B cell (primary cell): Measurements from ENCODE around the gene PIK3AP1. TPM values are rescaled to one million over a fixed set of nuclear protein-coding genes. Genes with fewer than 3 reads are reported as not detected.

Experiments
- ATAC-seq: fragments of 200-7000 bp; cut with Tn5 transposase; one replicate; pipeline ENCODE4 v1.10.0; 2021; ENCODE audit warnings: low read depth, mild to moderate bottlenecking, moderate number of reproducible peaks, moderate library complexity
- CTCF ChIA-PET: fragments of 350-600 bp; sonication (Branson Sonifier 250); formaldehyde crosslinking; loops from one replicate; lab custom pipeline; 2021; ENCODE audit warnings: antibody characterized with exemption, inconsistent platforms; lab: Charles Lee
- POLR2A ChIA-PET: fragments of 350-600 bp; sonication (Branson Sonifier 250); formaldehyde crosslinking; loops from one replicate; lab custom pipeline; 2021; ENCODE audit warnings: antibody characterized with exemption; lab: Charles Lee
- DNase-seq: peaks from one replicate; pipeline ENCODE4 v3.0.0; 2013
- H2AFZ ChIP-seq: 2 replicates; pipeline ENCODE4 v1.6.1; 2012; ENCODE audit warnings: mild to moderate bottlenecking, low read depth, low read length; ENCODE audit not compliant: insufficient read depth, poor library complexity, severe bottlenecking
- H3K27ac ChIP-seq, 2 donors: 1 replicate in 1 of 2; 2 replicates in 1 of 2; pipeline ENCODE4 v1.5.1; 2012 to 2013; ENCODE audit warnings: low read length in 2 of 2, mild to moderate bottlenecking in 2 of 2, moderate library complexity in 1 of 2
- H3K27me3 ChIP-seq, 4 experiments: fragments of 200-600 bp in 1 of 4; sonication (generic) in 1 of 4; replicated peaks in 1 of 4; 1 replicate in 2 of 4; 2 replicates in 2 of 4; pipeline versions ENCODE4 v1.6.1 to v1.7.0; 2013 to 2016; ENCODE audit warnings: low read length in 3 of 4, mild to moderate bottlenecking in 2 of 4, mixed read lengths in 1 of 4, moderate library complexity in 1 of 4; ENCODE audit not compliant: insufficient read depth in 4 of 4, control insufficient read depth in 3 of 4; ENCODE audit errors: control extremely low read depth in 1 of 4
- H3K36me3 ChIP-seq, 2 experiments: replicated peaks in 1 of 2; 1 replicate in 1 of 2; 2 replicates in 1 of 2; pipeline versions ENCODE4 v1.6.1 to v1.7.1; 2013; ENCODE audit warnings: low read length in 1 of 2; ENCODE audit not compliant: insufficient read depth in 2 of 2, control insufficient read depth in 1 of 2; ENCODE audit errors: control extremely low read depth in 1 of 2, extremely low read depth in 1 of 2
- H3K4me1 ChIP-seq, 2 donors: fragments of 200-600 bp in 1 of 2; sonication (generic) in 1 of 2; 1 replicate in 1 of 2; 2 replicates in 1 of 2; pipeline versions ENCODE4 v1.5.1 to v1.6.1; 2013 to 2017; ENCODE audit warnings: low read length in 2 of 2; ENCODE audit not compliant: control insufficient read depth in 2 of 2, insufficient read depth in 2 of 2
- H3K4me2 ChIP-seq: replicated peaks from 2 replicates; pipeline ENCODE3; 2012; ENCODE audit warnings: mild to moderate bottlenecking, low read depth, low read length; ENCODE audit not compliant: poor library complexity, severe bottlenecking
- H3K4me3 ChIP-seq, 5 experiments: fragments of 200-600 bp in 1 of 5; sonication (generic) in 1 of 5; 1 replicate in 3 of 5; 2 replicates in 2 of 5; pipeline versions ENCODE4 v1.5.1 to v1.7.0; 2011 to 2016; ENCODE audit warnings: low read length in 4 of 5, mild to moderate bottlenecking in 4 of 5, low read depth in 2 of 5, control low read depth in 1 of 5, moderate library complexity in 1 of 5; ENCODE audit not compliant: insufficient read depth in 1 of 5; ENCODE audit errors: control extremely low read depth in 1 of 5, extremely low read depth in 1 of 5
- H3K79me2 ChIP-seq: fragments of 200-600 bp; sonication (generic); one replicate; pipeline ENCODE4 v1.6.0; 2016; ENCODE audit warnings: low read length; ENCODE audit not compliant: control insufficient read depth, insufficient read depth
- H3K9ac ChIP-seq: fragments of 200-600 bp; sonication (generic); 2 replicates; pipeline ENCODE4 v1.6.1; 2017; ENCODE audit warnings: mild to moderate bottlenecking, low read length, moderate library complexity
- H3K9me3 ChIP-seq, 3 donors: one replicate each; pipeline versions ENCODE4 v1.6.1 to v1.7.1; 2013; ENCODE audit warnings: low read length in 2 of 3; ENCODE audit not compliant: control insufficient read depth in 2 of 3, insufficient read depth in 1 of 3; ENCODE audit errors: control extremely low read depth in 1 of 3
- H4K20me1 ChIP-seq: 2 replicates; pipeline ENCODE4 v1.6.0; 2012; ENCODE audit warnings: mild to moderate bottlenecking, low read length; ENCODE audit not compliant: insufficient read depth, control insufficient read depth, poor library complexity, severe bottlenecking
- H3K27ac Mint-ChIP-seq: one replicate; pipeline ENCODE4 v1.8.0; 2021; ENCODE audit warnings: mixed read lengths
- H3K27me3 Mint-ChIP-seq: one replicate; pipeline ENCODE4 v1.8.0; 2021; ENCODE audit warnings: mixed read lengths
- H3K4me1 Mint-ChIP-seq: one replicate; pipeline ENCODE4 v1.8.0; 2021; ENCODE audit warnings: mixed read lengths
- H3K4me3 Mint-ChIP-seq: one replicate; pipeline ENCODE4 v1.8.0; 2021; ENCODE audit warnings: mixed read lengths
- H3K9me3 Mint-ChIP-seq: one replicate; pipeline ENCODE4 v1.8.0; 2022; ENCODE audit warnings: mixed read lengths; ENCODE audit not compliant: insufficient read depth
- EZH2 ChIP-seq: IDR thresholded peaks from 2 replicates; pipeline ENCODE4 v1.6.1; 2012; ENCODE audit warnings: borderline replicate concordance, low read depth, mild to moderate bottlenecking, moderate library complexity, low read length; ENCODE audit not compliant: insufficient read depth, poor library complexity, severe bottlenecking
- WGBS: methylation state at CpG from one replicate; pipeline ENCODE4 v1.1.5; 2013; ENCODE audit warnings: missing lambda C conversion rate; ENCODE audit not compliant: insufficient coverage; 5-methylcytosine and 5-hydroxymethylcytosine counted together
- intact Hi-C: fragments of 100-400 bp; cut with micrococcal nuclease; formaldehyde crosslinking; loops from one replicate; pipeline ENCODE4 v1.10.0; 2022
- polyA plus RNA-seq: library from polyadenylated mRNA; depleted of rRNA; stranded (reverse); fragments of >200 nt; gene quantifications from 2 replicates; pipeline ENCODE4 v1.2.3, GENCODE V29; 2012
- total RNA-seq, 2 donors: library from RNA; stranded (reverse); fragments of 120-200 nt in 1 of 2; gene quantifications; 1 replicate in 1 of 2; 2 replicates in 1 of 2; pipeline versions ENCODE4 v1.2.3 to v1.2.4, GENCODE V29; 2013 to 2022
- TF ChIP-seq, protein P1 (sequence below): fragments of 200-600 bp; IDR thresholded peaks from one replicate; pipeline ENCODE4 v1.8.0; 2022; ENCODE audit warnings: antibody characterized with exemption, mild to moderate bottlenecking

Gene PIK3AP1
- total and polyA plus RNA-seq, 2 donors (not counting 1 experiment from before 2014, with no cell fraction given), result 125 to 130 TPM

DNA sequence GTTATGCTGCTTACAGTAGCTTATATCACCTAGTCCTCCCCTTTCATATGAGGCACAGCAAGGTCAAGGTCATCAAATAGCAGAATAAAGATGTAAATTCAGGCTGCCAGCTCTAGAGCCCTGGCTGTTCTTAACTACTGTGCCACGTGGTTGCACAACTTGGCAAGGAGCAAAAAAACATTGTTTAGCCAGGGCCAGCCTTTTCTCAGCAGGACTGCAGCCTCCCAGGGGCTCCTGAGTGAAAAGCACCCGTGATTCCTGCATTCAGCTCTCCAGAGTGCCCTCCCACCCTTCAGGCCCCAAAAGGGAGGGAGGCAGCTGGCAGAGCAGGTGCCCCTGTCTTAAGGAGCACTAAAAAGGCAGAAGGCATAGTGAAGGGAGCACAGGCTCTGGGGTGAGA is 101.7 kb downstream of the PIK3AP1 start:
- POLR2A ChIA-PET, result no interaction called here
- intact Hi-C loops, result no loop called here
- peaks cover 71% of the 10 kb centered on the region for H3K79me2 ChIP-seq
- Mint-ChIP-seq H3K4me1 (no peaks in the 10 kb centered on the region), H3K4me3 (no peak overlapping the region), H3K9me3 (no peaks in the 10 kb centered on the region), H3K27me3 (no peaks in the 10 kb centered on the region), H3K27ac (no peak overlapping the region)
- peaks cover 12 to 98% of the 10 kb centered on the region in 2 experiments for H3K36me3 ChIP-seq
- no peaks in the 10 kb centered on the region for H3K4me1 ChIP-seq
- no peak overlapping the region for H3K9ac ChIP-seq
- H3K4me2 ChIP-seq, result no peak overlapping the region
- DNase-seq (no peak), ATAC-seq (no peak)
- 67% methylated on average over 1 of the region's 2 CpGs for WGBS
- H4K20me1 ChIP-seq, result peaks cover 76% of the 10 kb centered on the region
- no peak overlapping the region for H3K27ac ChIP-seq
- no peaks in the 10 kb centered on the region for H3K27me3 ChIP-seq
- no peaks in the 10 kb centered on the region for H3K9me3 ChIP-seq
- CTCF ChIA-PET, result interaction anchor here (1.2 kb wide), 1 partner anchor 21 kb away, joined by 3 read pairs; no protein-coding TSS in a partner anchor
- no peak overlapping the region for H3K4me3 ChIP-seq
- no peak overlapping the region for H2AFZ ChIP-seq
- TF ChIP-seq EZH2, result no peak
- TF ChIP-seq, protein P1, sequence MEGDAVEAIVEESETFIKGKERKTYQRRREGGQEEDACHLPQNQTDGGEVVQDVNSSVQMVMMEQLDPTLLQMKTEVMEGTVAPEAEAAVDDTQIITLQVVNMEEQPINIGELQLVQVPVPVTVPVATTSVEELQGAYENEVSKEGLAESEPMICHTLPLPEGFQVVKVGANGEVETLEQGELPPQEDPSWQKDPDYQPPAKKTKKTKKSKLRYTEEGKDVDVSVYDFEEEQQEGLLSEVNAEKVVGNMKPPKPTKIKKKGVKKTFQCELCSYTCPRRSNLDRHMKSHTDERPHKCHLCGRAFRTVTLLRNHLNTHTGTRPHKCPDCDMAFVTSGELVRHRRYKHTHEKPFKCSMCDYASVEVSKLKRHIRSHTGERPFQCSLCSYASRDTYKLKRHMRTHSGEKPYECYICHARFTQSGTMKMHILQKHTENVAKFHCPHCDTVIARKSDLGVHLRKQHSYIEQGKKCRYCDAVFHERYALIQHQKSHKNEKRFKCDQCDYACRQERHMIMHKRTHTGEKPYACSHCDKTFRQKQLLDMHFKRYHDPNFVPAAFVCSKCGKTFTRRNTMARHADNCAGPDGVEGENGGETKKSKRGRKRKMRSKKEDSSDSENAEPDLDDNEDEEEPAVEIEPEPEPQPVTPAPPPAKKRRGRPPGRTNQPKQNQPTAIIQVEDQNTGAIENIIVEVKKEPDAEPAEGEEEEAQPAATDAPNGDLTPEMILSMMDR, result no peak

DNA sequence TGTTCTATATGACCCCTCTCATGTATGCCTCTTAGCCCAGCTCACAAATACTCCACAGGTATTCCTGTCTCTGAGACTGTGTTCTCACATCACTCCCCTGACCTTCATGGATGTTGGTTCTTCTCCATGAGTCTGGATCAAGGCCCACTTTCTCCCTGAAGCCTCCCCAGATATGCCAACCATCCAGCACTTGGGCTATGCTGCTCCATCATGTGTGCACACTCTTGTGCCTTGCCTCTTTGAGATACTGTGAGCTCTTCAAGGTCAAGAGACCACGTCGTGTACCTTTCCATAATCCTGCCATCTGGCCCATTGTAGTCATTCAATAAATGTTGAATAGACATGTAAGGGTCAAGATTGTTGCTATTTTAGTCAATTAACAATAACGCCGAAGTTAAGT is 103.4 kb downstream of the PIK3AP1 start:
- H3K27ac Mint-ChIP-seq, result no peak overlapping the region
- no peaks in the 10 kb centered on the region for H3K4me1 Mint-ChIP-seq
- peaks cover 61% of the 10 kb centered on the region for H3K79me2 ChIP-seq
- no peak overlapping the region for H3K9ac ChIP-seq
- peaks cover 73% of the 10 kb centered on the region for H4K20me1 ChIP-seq
- no peaks in the 10 kb centered on the region for H3K27me3 Mint-ChIP-seq
- no peak overlapping the region for H3K27ac ChIP-seq
- peaks cover 15 to 96% of the 10 kb centered on the region in 2 experiments for H3K36me3 ChIP-seq
- no peak overlapping the region for H3K4me2 ChIP-seq
- WGBS, result 95% methylated on average over 2 of the region's 4 CpGs
- H3K4me1 ChIP-seq, result no peaks in the 10 kb centered on the region
- H3K9me3 ChIP-seq, result no peaks in the 10 kb centered on the region
- DNase-seq (no peak), ATAC-seq (no peak)
- H2AFZ ChIP-seq, result no peak overlapping the region
- no peaks in the 10 kb centered on the region for H3K27me3 ChIP-seq
- H3K4me3 ChIP-seq, result no peak overlapping the region
- no peaks in the 10 kb centered on the region for H3K9me3 Mint-ChIP-seq
- intact Hi-C loops, result no loop called here
- no peak overlapping the region for H3K4me3 Mint-ChIP-seq
- POLR2A ChIA-PET, result no interaction called here
- CTCF ChIA-PET, result interaction anchor here (1.3 kb wide), 1 partner anchor 24 kb away, joined by 4 read pairs; no protein-coding TSS in a partner anchor
- no peak for TF ChIP-seq EZH2
- TF ChIP-seq, protein P1, result no peak
